Vagina (tissue), 2 donors: ENCODE results near the gene POMC.

Experiments used
- POLR2A ChIP-seq, 2 donors: fragments of 450-650 bp; IDR thresholded peaks; one replicate each; pipeline ENCODE4 v1.6.1; 2017; ENCODE audit warnings: antibody characterized with exemption in 2 of 2, mild to moderate bottlenecking in 2 of 2, moderate library complexity in 2 of 2
- POLR2AphosphoS5 ChIP-seq, 2 donors: sonication (generic); formaldehyde crosslinking; IDR thresholded peaks; one replicate each; pipeline ENCODE4 v1.9.0; 2017; ENCODE audit warnings: antibody characterized with exemption in 2 of 2, mild to moderate bottlenecking in 2 of 2, low read depth in 1 of 2; ENCODE audit not compliant: insufficient read depth in 1 of 2
- TF ChIP-seq, protein P1 (sequence below), 3 experiments: fragments of 450-650 bp in 2 of 3; fragments of 200-600 bp in 1 of 3; sonication (generic) in 1 of 3; IDR thresholded peaks; one replicate each; pipeline ENCODE4 v1.5.1; 2017 to 2019; ENCODE audit warnings: antibody characterized with exemption in 3 of 3, mild to moderate bottlenecking in 2 of 3, moderate library complexity in 2 of 3

DNA sequence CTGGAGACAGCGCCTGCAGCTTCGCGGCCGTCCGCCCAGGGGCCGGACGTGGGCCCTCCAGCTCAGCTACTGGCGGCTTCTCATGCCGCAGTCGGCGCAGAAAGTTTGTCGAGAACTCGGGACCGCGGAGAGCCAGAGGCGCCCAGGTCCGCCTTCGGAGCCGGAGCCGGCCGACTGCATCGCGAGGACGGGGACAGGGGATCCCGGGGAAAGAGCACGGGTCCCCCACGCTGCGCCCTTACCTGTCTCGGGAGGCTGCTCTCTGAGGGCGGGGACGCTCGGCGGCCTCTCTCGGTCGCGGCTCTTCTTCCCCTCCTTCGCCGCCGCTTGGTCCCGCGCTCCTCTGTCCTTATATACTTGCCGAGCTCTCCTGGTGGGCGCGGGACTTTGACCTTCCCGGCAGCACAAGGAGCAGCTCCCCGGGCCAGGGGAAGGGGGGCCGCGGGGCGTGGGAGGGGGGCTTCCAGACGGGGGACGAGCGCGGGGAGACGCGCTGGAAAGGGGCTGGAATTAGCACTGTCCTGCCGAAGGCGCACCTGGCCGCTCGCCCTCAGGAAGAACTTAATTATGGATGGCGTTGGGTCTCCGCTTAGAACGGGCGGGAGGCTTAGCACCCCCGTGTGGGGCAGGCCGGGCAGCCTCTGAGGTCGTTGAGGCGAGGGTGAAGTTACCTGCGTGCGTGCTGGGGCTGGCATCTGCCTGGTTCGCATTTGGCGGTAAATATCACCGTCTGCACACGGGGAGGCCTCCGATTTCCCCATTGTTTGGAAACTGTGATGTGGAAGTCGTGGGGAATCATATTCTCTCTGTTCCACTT, at the start of gene POMC:
- TF ChIP-seq, protein P1, sequence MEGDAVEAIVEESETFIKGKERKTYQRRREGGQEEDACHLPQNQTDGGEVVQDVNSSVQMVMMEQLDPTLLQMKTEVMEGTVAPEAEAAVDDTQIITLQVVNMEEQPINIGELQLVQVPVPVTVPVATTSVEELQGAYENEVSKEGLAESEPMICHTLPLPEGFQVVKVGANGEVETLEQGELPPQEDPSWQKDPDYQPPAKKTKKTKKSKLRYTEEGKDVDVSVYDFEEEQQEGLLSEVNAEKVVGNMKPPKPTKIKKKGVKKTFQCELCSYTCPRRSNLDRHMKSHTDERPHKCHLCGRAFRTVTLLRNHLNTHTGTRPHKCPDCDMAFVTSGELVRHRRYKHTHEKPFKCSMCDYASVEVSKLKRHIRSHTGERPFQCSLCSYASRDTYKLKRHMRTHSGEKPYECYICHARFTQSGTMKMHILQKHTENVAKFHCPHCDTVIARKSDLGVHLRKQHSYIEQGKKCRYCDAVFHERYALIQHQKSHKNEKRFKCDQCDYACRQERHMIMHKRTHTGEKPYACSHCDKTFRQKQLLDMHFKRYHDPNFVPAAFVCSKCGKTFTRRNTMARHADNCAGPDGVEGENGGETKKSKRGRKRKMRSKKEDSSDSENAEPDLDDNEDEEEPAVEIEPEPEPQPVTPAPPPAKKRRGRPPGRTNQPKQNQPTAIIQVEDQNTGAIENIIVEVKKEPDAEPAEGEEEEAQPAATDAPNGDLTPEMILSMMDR (IDR thresholded peaks at IDR 0.05), result no peak
- TF ChIP-seq POLR2AphosphoS5 (IDR thresholded peaks at IDR 0.05; ENCODE audit: insufficient read depth in 1 of 2, low read depth in 1 of 2) (no peak), POLR2A (IDR thresholded peaks at IDR 0.05) (no peak)
